ENCODE results near the gene PPM1N. TPM values are rescaled to one million over a fixed set of nuclear protein-coding genes. Genes with fewer than 3 reads are reported as not detected.
A peak's percentile ranks its signal among the peaks of the same experiment; 100 is the strongest.

Gene PPM1N
- total and polyA plus RNA-seq, 2 of the 13 experiments (the other 11 are each of a cell fraction or from before 2014, with no cell fraction given) = 0.31 to 1.8 TPM

DNA sequence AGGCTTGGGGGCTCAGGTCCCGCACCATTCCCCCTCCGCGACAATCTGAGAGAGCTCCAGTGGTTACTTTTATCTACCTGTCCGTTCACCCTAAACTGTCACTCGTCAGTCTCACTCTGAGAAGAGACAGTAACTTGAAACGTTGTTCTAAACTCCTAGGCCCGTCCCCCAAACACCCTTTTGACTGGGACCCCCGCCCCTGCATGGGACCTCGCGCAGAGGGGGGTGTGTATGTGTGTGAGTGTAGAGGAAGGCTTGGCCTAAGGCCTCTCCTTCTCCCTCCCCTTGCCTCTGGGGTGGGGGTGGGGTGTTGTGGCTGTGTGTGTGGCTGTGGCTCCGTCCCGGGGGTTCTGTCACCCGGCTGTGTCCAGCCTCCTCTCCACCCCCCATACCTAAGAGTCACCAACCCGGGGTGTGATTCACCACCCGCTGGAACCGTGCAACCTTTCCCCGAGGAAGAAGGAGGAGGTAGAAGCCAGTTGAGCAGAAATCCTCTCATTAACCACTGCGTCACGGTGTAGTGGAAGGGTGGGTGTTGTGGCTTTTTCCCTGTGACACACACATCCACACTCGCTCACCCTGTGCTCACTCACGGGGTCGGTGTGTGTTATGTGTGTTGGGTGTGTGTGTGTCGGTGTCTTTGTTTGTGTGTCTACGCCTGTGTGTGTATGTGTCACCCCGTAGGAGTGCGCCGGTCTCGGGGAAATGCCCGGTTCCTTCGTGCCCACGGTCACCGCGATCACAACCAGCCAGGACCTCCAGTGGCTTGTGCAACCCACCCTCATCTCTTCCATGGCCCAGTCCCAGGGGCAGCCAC, 28.1 kb upstream of the PPM1N start (continued):
- TF ChIP-seq ZBTB44 (CRISPR knock-in tag; IDR thresholded peaks at IDR 0.05) (no peak), ZNF558 (CRISPR knock-in tag; IDR thresholded peaks at IDR 0.05; ENCODE audit: borderline replicate concordance) (no peak), ZNF781 (CRISPR knock-in tag; IDR thresholded peaks at IDR 0.05; ENCODE audit: borderline replicate concordance, not compliant biosample characterization) (no peak), ARNT2 (CRISPR knock-in tag; IDR thresholded peaks at IDR 0.05; ENCODE audit: low read depth) (0 out of 2 replicates have a peak, but pooled peaks have one; percentile 63), FOSL1 (CRISPR knock-in tag; IDR thresholded peaks at IDR 0.05; ENCODE audit: borderline replicate concordance) (no peak)

GRCh38 chr19:45470762-45471081, 27.5 kb upstream of the PPM1N start:
- Histone ChIP-seq H3K27ac (ENCODE audit: extremely low read length, insufficient read depth, low read length) (no peak overlapping the region), H3K9me3 (ENCODE audit: low read length) (no peaks in the 10 kb centered on the region), H3K9ac (ENCODE audit: insufficient read depth, low read depth, low read length) (peak overlapping the region; percentile 94; the same call in 1 of the 2 replicates), H3K4me2 (ENCODE audit: low read depth, low read length) (peak overlapping the region; percentile 99; the same call in 1 of the 2 replicates), H3K4me1 (ENCODE audit: insufficient read depth, low read length) (peaks cover 25% of the 10 kb centered on the region), H3K79me2 (ENCODE audit: insufficient read depth, low read length) (no peaks in the 10 kb centered on the region), H3K36me3 (replicated peaks in 1 of 2; ENCODE audit: control insufficient read depth in 1 of 2, insufficient read depth in 2 of 2, low read length in 2 of 2) (no peaks in the 10 kb centered on the region), H3K4me3 (replicated peaks in 1 of 3; ENCODE audit: insufficient read depth in 1 of 3, low read depth in 2 of 3, low read length in 3 of 3) (peak overlapping the region in 1 of 3 experiments; percentile 91; a peak in 1 of 6 replicates), H4K20me1 (ENCODE audit: insufficient read depth, low read length) (peaks cover 5% of the 10 kb centered on the region; the same call in 1 of the 2 replicates), H2AFZ (ENCODE audit: low read length) (no peak overlapping the region), H3K27me3 (ENCODE audit: control insufficient read depth in 1 of 2, insufficient read depth in 2 of 2, low read length in 2 of 2) (peaks cover 0 to 6% of the 10 kb centered on the region in 2 experiments; a peak in 2 of 5 replicates)
- DNase-seq (ENCODE audit: low spot score) (no peak), ATAC-seq (no peak), FAIRE-seq (no peak)
- WGBS (ENCODE audit: low lambda C conversion rate) = 78% methylated on average over 5 of the region's 15 CpGs
- in situ Hi-C loops (cut with HindIII; ENCODE audit: extremely low pct_ligation_motif_present, low pct_unique_long_range_greater_than_20kb) (loop anchor here (10.0 kb wide), 1 partner anchor 46 kb away; the partner anchor contains the start of gene ERCC1), intact Hi-C loops (cut with micrococcal nuclease; ENCODE audit: unreplicated experiment) (no loop called here)
- BruUV-seq (replicated peaks) = no TSS peak
- ChIA-PET POLR2A (no interaction called here), CTCF (ENCODE audit: low intra/inter-chr PET ratio, low total read pairs) (no interaction called here)
- TF ChIP-seq, protein P1, sequence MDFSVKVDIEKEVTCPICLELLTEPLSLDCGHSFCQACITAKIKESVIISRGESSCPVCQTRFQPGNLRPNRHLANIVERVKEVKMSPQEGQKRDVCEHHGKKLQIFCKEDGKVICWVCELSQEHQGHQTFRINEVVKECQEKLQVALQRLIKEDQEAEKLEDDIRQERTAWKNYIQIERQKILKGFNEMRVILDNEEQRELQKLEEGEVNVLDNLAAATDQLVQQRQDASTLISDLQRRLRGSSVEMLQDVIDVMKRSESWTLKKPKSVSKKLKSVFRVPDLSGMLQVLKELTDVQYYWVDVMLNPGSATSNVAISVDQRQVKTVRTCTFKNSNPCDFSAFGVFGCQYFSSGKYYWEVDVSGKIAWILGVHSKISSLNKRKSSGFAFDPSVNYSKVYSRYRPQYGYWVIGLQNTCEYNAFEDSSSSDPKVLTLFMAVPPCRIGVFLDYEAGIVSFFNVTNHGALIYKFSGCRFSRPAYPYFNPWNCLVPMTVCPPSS (IDR thresholded peaks at IDR 0.05) = no peak
- TF ChIP-seq HES4 (CRISPR knock-in tag; IDR thresholded peaks at IDR 0.05; ENCODE audit: borderline replicate concordance) = no peak
- no peak for TF ChIP-seq ZNF772 (CRISPR knock-in tag; IDR thresholded peaks at IDR 0.05)
- TF ChIP-seq, protein P2, sequence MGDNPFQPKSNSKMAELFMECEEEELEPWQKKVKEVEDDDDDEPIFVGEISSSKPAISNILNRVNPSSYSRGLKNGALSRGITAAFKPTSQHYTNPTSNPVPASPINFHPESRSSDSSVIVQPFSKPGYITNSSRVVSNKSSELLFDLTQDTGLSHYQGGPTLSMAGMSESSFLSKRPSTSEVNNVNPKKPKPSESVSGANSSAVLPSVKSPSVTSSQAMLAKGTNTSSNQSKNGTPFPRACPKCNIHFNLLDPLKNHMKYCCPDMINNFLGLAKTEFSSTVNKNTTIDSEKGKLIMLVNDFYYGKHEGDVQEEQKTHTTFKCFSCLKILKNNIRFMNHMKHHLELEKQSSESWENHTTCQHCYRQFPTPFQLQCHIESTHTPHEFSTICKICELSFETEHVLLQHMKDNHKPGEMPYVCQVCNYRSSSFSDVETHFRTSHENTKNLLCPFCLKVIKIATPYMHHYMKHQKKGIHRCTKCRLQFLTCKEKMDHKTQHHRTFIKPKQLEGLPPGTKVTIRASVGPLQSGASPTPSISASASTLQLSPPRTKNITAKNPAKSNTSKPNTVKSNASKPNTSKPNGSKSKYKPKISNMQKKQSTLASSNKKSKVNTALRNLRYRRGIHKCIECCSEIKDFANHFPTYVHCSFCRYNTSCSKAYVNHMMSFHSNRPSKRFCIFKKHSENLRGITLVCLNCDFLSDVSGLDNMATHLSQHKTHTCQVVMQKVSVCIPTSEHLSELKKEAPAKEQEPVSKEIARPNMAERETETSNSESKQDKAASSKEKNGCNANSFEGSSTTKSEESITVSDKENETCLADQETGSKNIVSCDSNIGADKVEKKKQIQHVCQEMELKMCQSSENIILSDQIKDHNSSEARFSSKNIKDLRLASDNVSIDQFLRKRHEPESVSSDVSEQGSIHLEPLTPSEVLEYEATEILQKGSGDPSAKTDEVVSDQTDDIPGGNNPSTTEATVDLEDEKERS (CRISPR knock-in tag; IDR thresholded peaks at IDR 0.05) = no peak
- no peak for TF ChIP-seq ZNF768 (CRISPR knock-in tag; IDR thresholded peaks at IDR 0.05)
- no peak for TF ChIP-seq NR2F6 (IDR thresholded peaks at IDR 0.05)
- no peak for TF ChIP-seq NR2F6 (CRISPR knock-in tag; IDR thresholded peaks at IDR 0.05)
- TF ChIP-seq MXD3 (CRISPR knock-in tag; IDR thresholded peaks at IDR 0.05) = no peak
- no peak for TF ChIP-seq ELF3 (CRISPR knock-in tag; IDR thresholded peaks at IDR 0.05)
